Smooth muscle cell (in vitro differentiated cells): ENCODE data around the gene TMEM121B. TPM values are rescaled to one million over a fixed set of nuclear protein-coding genes. Genes with fewer than 3 reads are reported as not detected.

Source experiments
- DNase-seq: peaks from one replicate; lab custom pipeline; 2025; ENCODE audit not compliant: unreplicated experiment; lab: John Stamatoyannopoulos, UW
- H2AFZ ChIP-seq: fragments of 200-600 bp; sonication (generic); 2 replicates; pipeline ENCODE4 v1.6.0; 2016; ENCODE audit warnings: antibody characterized with exemption, low read depth, mild to moderate bottlenecking
- H3F3A ChIP-seq: fragments of 200-600 bp; sonication (generic); 2 replicates; pipeline ENCODE4 v1.6.0; 2017; ENCODE audit warnings: antibody characterized with exemption, low read depth
- H3K27ac ChIP-seq: fragments of 200-600 bp; sonication (generic); 2 replicates; pipeline ENCODE4 v1.5.1; 2016; ENCODE audit warnings: low read depth, mild to moderate bottlenecking
- H3K27me3 ChIP-seq: fragments of 200-600 bp; sonication (generic); 2 replicates; pipeline ENCODE4 v1.6.1; 2016; ENCODE audit warnings: low read depth, mild to moderate bottlenecking
- H3K36me3 ChIP-seq: fragments of 200-600 bp; sonication (generic); 2 replicates; pipeline ENCODE4 v1.5.1; 2016; ENCODE audit warnings: low read depth
- H3K4me1 ChIP-seq: fragments of 200-600 bp; sonication (generic); 2 replicates; pipeline ENCODE4 v1.5.1; 2016; ENCODE audit warnings: low read depth
- H3K4me2 ChIP-seq: fragments of 200-600 bp; sonication (generic); 2 replicates; pipeline ENCODE4 v1.6.0; 2016; ENCODE audit warnings: mild to moderate bottlenecking
- H3K4me3 ChIP-seq: fragments of 200-600 bp; sonication (generic); 2 replicates; pipeline ENCODE4 v1.5.1; 2016; ENCODE audit warnings: mild to moderate bottlenecking
- H3K79me2 ChIP-seq: fragments of 200-600 bp; sonication (generic); 2 replicates; pipeline ENCODE4 v1.6.0; 2016; ENCODE audit warnings: low read depth, mild to moderate bottlenecking
- H3K9ac ChIP-seq: fragments of 200-600 bp; sonication (generic); 2 replicates; pipeline ENCODE4 v1.6.0; 2016; ENCODE audit warnings: low read depth
- H3K9me3 ChIP-seq: fragments of 200-600 bp; sonication (generic); replicated peaks from 2 replicates; pipeline ENCODE4 v1.5.1; 2016; ENCODE audit warnings: low read depth
- H4K20me1 ChIP-seq: fragments of 200-600 bp; sonication (generic); 2 replicates; pipeline ENCODE4 v1.6.0; 2016; ENCODE audit warnings: low read depth
- CTCF ChIP-seq: fragments of 200-600 bp; sonication (generic); IDR thresholded peaks from 2 replicates; pipeline ENCODE4 v1.5.1; 2017; ENCODE audit warnings: borderline replicate concordance, mild to moderate bottlenecking, antibody characterized with exemption; ENCODE audit not compliant: insufficient read depth, poor library complexity, severe bottlenecking
- WGBS: methylation state at CpG from one replicate; pipeline ENCODE4 v1.1.7; 2016; ENCODE audit warnings: low lambda C conversion rate; 5-methylcytosine and 5-hydroxymethylcytosine counted together
- polyA plus RNA-seq: library from polyadenylated mRNA; unstranded; fragments of >200 nt; fragmentation: Nextera tagmentation; extraction: Ambion mirVana; gene quantifications from 2 replicates; pipeline ENCODE4 v1.2.1, GENCODE V29; 2016
- total RNA-seq: library from RNA; depleted of rRNA; stranded (reverse); fragments of >200 nt; gene quantifications from 2 replicates; pipeline ENCODE4 v1.2.3, GENCODE V29; 2014

TMEM121B gene
- total and polyA plus RNA-seq, 2 experiments from 2014 or later = 0.09 to 0.15 TPM

DNA sequence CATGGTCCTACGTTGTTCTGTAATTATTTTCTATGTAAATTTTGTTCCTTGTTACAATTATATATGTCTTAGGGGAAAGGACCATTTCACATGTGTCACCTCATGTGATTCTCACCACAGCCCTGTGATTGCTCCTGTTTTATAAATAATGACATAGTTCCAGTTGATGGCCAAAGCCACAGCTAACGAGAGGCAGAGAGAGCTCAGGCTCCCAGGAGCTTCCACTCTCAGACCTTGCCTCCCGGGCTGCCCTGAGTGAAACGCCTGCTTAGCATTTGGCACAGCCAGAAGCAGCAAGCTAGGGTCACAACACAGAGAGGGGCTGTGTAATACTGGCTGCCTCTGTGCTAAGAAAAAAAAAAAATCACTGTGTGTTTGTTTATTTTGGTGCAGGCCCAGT, 5.9 kb downstream of the TMEM121B start:
- peaks cover 12% of the 10 kb centered on the region for H3K27me3 ChIP-seq
- H3K79me2 ChIP-seq = no peaks in the 10 kb centered on the region
- no peak for TF ChIP-seq CTCF
- H3F3A ChIP-seq = no peaks in the 10 kb centered on the region
- H3K4me3 ChIP-seq = no peak overlapping the region
- no peaks in the 10 kb centered on the region for H3K9me3 ChIP-seq
- peaks cover 9% of the 10 kb centered on the region for H3K4me1 ChIP-seq
- no peak overlapping the region for H3K27ac ChIP-seq
- H2AFZ ChIP-seq = no peak overlapping the region
- WGBS = 66% methylated on average over 4 of the region's 4 CpGs
- no peaks in the 10 kb centered on the region for H3K36me3 ChIP-seq
- H3K4me2 ChIP-seq = no peak overlapping the region
- no peak overlapping the region for H3K9ac ChIP-seq
- H4K20me1 ChIP-seq = no peaks in the 10 kb centered on the region
- DNase-seq = no peak

GRCh38 chr22:17114898-17115235, 6.3 kb downstream of the TMEM121B start:
- Histone ChIP-seq H3K9me3 (no peaks in the 10 kb centered on the region), H3K4me2 (no peak overlapping the region), H3K27me3 (peaks cover 12% of the 10 kb centered on the region), H3K79me2 (no peaks in the 10 kb centered on the region), H3K36me3 (no peaks in the 10 kb centered on the region), H4K20me1 (no peaks in the 10 kb centered on the region), H3K4me1 (peaks cover 9% of the 10 kb centered on the region), H3K9ac (no peak overlapping the region), H2AFZ (no peak overlapping the region), H3K4me3 (no peak overlapping the region), H3F3A (no peaks in the 10 kb centered on the region), H3K27ac (no peak overlapping the region)
- WGBS = 90% methylated on average over 9 of the region's 9 CpGs
- TF ChIP-seq CTCF = no peak
- DNase-seq = no peak

GRCh38 chr22:17114173-17114897, 6.8 kb downstream of the TMEM121B start:
- no peak for DNase-seq
- 90% methylated on average over 13 of the region's 13 CpGs for WGBS

More at GRCh38 chr22:17114173-17114897, 6.8 kb downstream of the TMEM121B start:
- no peak overlapping the region for H2AFZ ChIP-seq
- peaks cover 6% of the 10 kb centered on the region for H3K27me3 ChIP-seq
- H3F3A ChIP-seq = no peaks in the 10 kb centered on the region
- no peak overlapping the region for H3K4me3 ChIP-seq
- H3K9me3 ChIP-seq = no peaks in the 10 kb centered on the region
- no peak overlapping the region for H3K27ac ChIP-seq
- no peak for TF ChIP-seq CTCF
- no peak overlapping the region for H3K9ac ChIP-seq
- no peak overlapping the region for H3K4me2 ChIP-seq
- H3K79me2 ChIP-seq = no peaks in the 10 kb centered on the region
- H3K36me3 ChIP-seq = no peaks in the 10 kb centered on the region
- peaks cover 9% of the 10 kb centered on the region for H3K4me1 ChIP-seq
- H4K20me1 ChIP-seq = no peaks in the 10 kb centered on the region
